HEK293 (cell line): ENCODE measurements around the gene AKAP8.

Experiments
- KLF1 ChIP-seq: fragments of 450-650 bp; formaldehyde crosslinking; IDR thresholded peaks from 2 replicates; pipeline ENCODE4 v1.5.1; 2016; ENCODE audit warnings: missing biosample characterization, missing genetic modification characterization
- KLF10 ChIP-seq: fragments of 450-650 bp; IDR thresholded peaks from 2 replicates; pipeline ENCODE4 v1.5.1; 2018; ENCODE audit warnings: missing biosample characterization, mild to moderate bottlenecking, missing genetic modification characterization
- KLF16 ChIP-seq: fragments of 450-650 bp; formaldehyde crosslinking; IDR thresholded peaks from 2 replicates; pipeline ENCODE4 v1.5.1; 2017; ENCODE audit warnings: missing biosample characterization, missing genetic modification characterization
- KLF9 ChIP-seq: fragments of 450-650 bp; formaldehyde crosslinking; IDR thresholded peaks from 2 replicates; pipeline ENCODE4 v1.5.1; 2016; ENCODE audit warnings: missing biosample characterization, missing genetic modification characterization, low read depth
- OVOL3 ChIP-seq: fragments of 450-650 bp; formaldehyde crosslinking; IDR thresholded peaks from 2 replicates; pipeline ENCODE4 v1.5.1; 2016; ENCODE audit warnings: missing biosample characterization, missing genetic modification characterization
- PRDM10 ChIP-seq: fragments of 450-650 bp; formaldehyde crosslinking; IDR thresholded peaks from 2 replicates; pipeline ENCODE4 v1.5.1; 2016; ENCODE audit warnings: missing biosample characterization, missing genetic modification characterization
- REST ChIP-seq: fragments of 450-650 bp; formaldehyde crosslinking; IDR thresholded peaks from 2 replicates; pipeline ENCODE4 v1.5.1; 2016; ENCODE audit warnings: missing biosample characterization, missing genetic modification characterization
- SP7 ChIP-seq: fragments of 450-650 bp; formaldehyde crosslinking; IDR thresholded peaks from 2 replicates; pipeline ENCODE4 v1.5.1; 2016; ENCODE audit warnings: missing biosample characterization, missing genetic modification characterization
- ZBTB17 ChIP-seq: fragments of 450-650 bp; formaldehyde crosslinking; IDR thresholded peaks from 2 replicates; pipeline ENCODE4 v1.5.1; 2016; ENCODE audit warnings: missing biosample characterization, missing genetic modification characterization
- ZBTB26 ChIP-seq: fragments of 450-650 bp; formaldehyde crosslinking; optimal IDR thresholded peaks from 2 replicates; pipeline ENCODE3; 2016; ENCODE audit warnings: missing biosample characterization, mild to moderate bottlenecking, missing genetic modification characterization
- ZFP69B ChIP-seq: fragments of 450-650 bp; formaldehyde crosslinking; IDR thresholded peaks from 2 replicates; pipeline ENCODE4 v1.5.1; 2016; ENCODE audit warnings: missing biosample characterization, missing genetic modification characterization
- ZNF26 ChIP-seq: fragments of 450-650 bp; formaldehyde crosslinking; IDR thresholded peaks from 2 replicates; pipeline ENCODE4 v1.5.1; 2016; ENCODE audit warnings: missing biosample characterization, missing genetic modification characterization
- ZNF416 ChIP-seq: fragments of 450-650 bp; formaldehyde crosslinking; IDR thresholded peaks from 2 replicates; pipeline ENCODE4 v1.5.1; 2016; ENCODE audit warnings: missing biosample characterization, missing genetic modification characterization
- ZNF449 ChIP-seq: fragments of 450-650 bp; formaldehyde crosslinking; IDR thresholded peaks from 2 replicates; pipeline ENCODE4 v1.5.1; 2017; ENCODE audit warnings: missing biosample characterization, mild to moderate bottlenecking, missing genetic modification characterization, moderate library complexity
- ZNF514 ChIP-seq: fragments of 450-650 bp; formaldehyde crosslinking; IDR thresholded peaks from 2 replicates; pipeline ENCODE4 v1.5.1; 2016; ENCODE audit warnings: missing biosample characterization, missing genetic modification characterization
- ZNF521 ChIP-seq: fragments of 450-650 bp; formaldehyde crosslinking; IDR thresholded peaks from 2 replicates; pipeline ENCODE4 v1.5.1; 2017; ENCODE audit warnings: missing biosample characterization, mild to moderate bottlenecking, missing genetic modification characterization
- ZNF596 ChIP-seq: fragments of 450-650 bp; IDR thresholded peaks from 2 replicates; pipeline ENCODE4 v1.5.0; 2018; ENCODE audit warnings: missing biosample characterization, mild to moderate bottlenecking, missing genetic modification characterization, moderate library complexity
- ZNF660 ChIP-seq: fragments of 450-650 bp; IDR thresholded peaks from 2 replicates; pipeline ENCODE4 v1.5.1; 2018; ENCODE audit warnings: missing biosample characterization, mild to moderate bottlenecking, missing genetic modification characterization

AKAP8 gene

GRCh38 chr19:15379999-15380647 lies 536 bp upstream of the AKAP8 start (continued):
- TF ChIP-seq PRDM10 (tag by site-specific recombination), result peak; percentile 93
- peak; percentile 21; the same call in 1 of the 2 replicates for TF ChIP-seq KLF16
- TF ChIP-seq SP7 (tag by site-specific recombination), result peak; percentile 39; the same call in 1 of the 2 replicates
- TF ChIP-seq ZNF449, result no peak
- no peak for TF ChIP-seq ZNF26 (tag by site-specific recombination)
- peak; percentile 34; the same call in 1 of the 2 replicates for TF ChIP-seq ZBTB17 (tag by site-specific recombination)
- TF ChIP-seq ZBTB26 (tag by site-specific recombination), result peak; percentile 79
- TF ChIP-seq KLF1 (tag by site-specific recombination), result peak; percentile 91
- TF ChIP-seq ZFP69B (tag by site-specific recombination), result 0 out of 2 replicates have a peak, but pooled peaks have one; percentile 15
- no peak for TF ChIP-seq OVOL3 (tag by site-specific recombination)
- TF ChIP-seq ZNF521 (tag by site-specific recombination), result no peak
- no peak for TF ChIP-seq ZNF514 (tag by site-specific recombination)
- TF ChIP-seq ZNF660 (tag by site-specific recombination), result peak; percentile 71
- 0 out of 2 replicates have a peak, but pooled peaks have one; percentile 21 for TF ChIP-seq REST (tag by site-specific recombination)
- peak; percentile 76 for TF ChIP-seq KLF9 (tag by site-specific recombination)
- TF ChIP-seq KLF10, result peak; percentile 54; the same call in 1 of the 2 replicates
- peak; percentile 49; the same call in 1 of the 2 replicates for TF ChIP-seq ZNF596 (tag by site-specific recombination)
- TF ChIP-seq ZNF416, result no peak
